Measurements from ENCODE around the gene RP9.

DNA sequence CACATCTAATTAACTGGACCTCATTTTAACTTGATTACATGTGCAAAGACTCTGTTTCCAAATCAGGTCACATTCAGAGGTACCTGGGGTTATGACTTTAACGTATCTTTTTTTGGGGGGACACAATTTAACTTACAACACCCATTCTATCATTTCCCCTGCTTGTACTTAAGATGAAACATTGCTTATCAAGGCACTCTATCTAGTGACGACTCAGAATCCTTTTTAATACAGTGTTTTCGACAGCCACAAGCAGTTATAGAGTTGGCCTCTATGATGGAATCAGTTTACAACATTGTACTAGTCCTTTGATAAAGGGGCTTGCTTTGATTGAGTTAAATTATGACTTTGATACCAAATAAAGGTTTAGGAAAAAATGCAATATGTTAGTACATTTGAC is 42.9 kb upstream of the RP9 start:
- TF ChIP-seq FOXJ3 (CRISPR knock-in tag; IDR thresholded peaks at IDR 0.05; ENCODE audit: borderline replicate concordance) (no peak), FOSL1 (CRISPR knock-in tag; IDR thresholded peaks at IDR 0.05; ENCODE audit: borderline replicate concordance) (no peak), ZNF562 (CRISPR knock-in tag; IDR thresholded peaks at IDR 0.05; ENCODE audit: borderline replicate concordance) (no peak), SIN3A (IDR thresholded peaks at IDR 0.05; ENCODE audit: borderline replicate concordance, low read depth, low read length) (no peak), RAD21 (CRISPR knock-in tag; IDR thresholded peaks at IDR 0.05) (no peak), SMARCC2 (IDR thresholded peaks at IDR 0.05) (no peak), MXD4 (CRISPR knock-in tag; IDR thresholded peaks at IDR 0.05) (no peak)
- TF ChIP-seq, protein P1, sequence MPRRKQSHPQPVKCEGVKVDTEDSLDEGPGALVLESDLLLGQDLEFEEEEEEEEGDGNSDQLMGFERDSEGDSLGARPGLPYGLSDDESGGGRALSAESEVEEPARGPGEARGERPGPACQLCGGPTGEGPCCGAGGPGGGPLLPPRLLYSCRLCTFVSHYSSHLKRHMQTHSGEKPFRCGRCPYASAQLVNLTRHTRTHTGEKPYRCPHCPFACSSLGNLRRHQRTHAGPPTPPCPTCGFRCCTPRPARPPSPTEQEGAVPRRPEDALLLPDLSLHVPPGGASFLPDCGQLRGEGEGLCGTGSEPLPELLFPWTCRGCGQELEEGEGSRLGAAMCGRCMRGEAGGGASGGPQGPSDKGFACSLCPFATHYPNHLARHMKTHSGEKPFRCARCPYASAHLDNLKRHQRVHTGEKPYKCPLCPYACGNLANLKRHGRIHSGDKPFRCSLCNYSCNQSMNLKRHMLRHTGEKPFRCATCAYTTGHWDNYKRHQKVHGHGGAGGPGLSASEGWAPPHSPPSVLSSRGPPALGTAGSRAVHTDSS (CRISPR knock-in tag; conservative IDR thresholded peaks at IDR 0.05), result no peak
